ENCODE results near the gene NT5C1B.

GRCh38 chr2:18623782-18624181, 34.4 kb upstream of the NT5C1B start:
- TF ChIP-seq, protein P1, sequence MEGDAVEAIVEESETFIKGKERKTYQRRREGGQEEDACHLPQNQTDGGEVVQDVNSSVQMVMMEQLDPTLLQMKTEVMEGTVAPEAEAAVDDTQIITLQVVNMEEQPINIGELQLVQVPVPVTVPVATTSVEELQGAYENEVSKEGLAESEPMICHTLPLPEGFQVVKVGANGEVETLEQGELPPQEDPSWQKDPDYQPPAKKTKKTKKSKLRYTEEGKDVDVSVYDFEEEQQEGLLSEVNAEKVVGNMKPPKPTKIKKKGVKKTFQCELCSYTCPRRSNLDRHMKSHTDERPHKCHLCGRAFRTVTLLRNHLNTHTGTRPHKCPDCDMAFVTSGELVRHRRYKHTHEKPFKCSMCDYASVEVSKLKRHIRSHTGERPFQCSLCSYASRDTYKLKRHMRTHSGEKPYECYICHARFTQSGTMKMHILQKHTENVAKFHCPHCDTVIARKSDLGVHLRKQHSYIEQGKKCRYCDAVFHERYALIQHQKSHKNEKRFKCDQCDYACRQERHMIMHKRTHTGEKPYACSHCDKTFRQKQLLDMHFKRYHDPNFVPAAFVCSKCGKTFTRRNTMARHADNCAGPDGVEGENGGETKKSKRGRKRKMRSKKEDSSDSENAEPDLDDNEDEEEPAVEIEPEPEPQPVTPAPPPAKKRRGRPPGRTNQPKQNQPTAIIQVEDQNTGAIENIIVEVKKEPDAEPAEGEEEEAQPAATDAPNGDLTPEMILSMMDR (IDR thresholded peaks at IDR 0.05): no peak
- TF ChIP-seq POLR2A (IDR thresholded peaks at IDR 0.05) (no peak), POLR2AphosphoS5 (IDR thresholded peaks at IDR 0.05) (no peak), EP300 (IDR thresholded peaks at IDR 0.05) (no peak)

Measured in upper lobe of left lung (tissue), 4 donors.